Left kidney (tissue), 8 donors: ENCODE results near the gene GPR78. TPM values are rescaled to one million over a fixed set of nuclear protein-coding genes. Genes with fewer than 3 reads are reported as not detected.

Source experiments
- DNase-seq: peaks from one replicate; pipeline ENCODE4 v3.0.0-alpha.2; 2013
- long read RNA-seq, 8 donors: transcript quantifications; one replicate each; lab custom pipeline, GENCODE V29; 2026
- polyA plus RNA-seq: library from polyadenylated mRNA; unstranded; fragments of 120-200 nt; gene quantifications from one replicate; pipeline ENCODE4 v1.2.1, GENCODE V29; 2013; ENCODE audit not compliant: insufficient read length

GPR78 gene, protein sequence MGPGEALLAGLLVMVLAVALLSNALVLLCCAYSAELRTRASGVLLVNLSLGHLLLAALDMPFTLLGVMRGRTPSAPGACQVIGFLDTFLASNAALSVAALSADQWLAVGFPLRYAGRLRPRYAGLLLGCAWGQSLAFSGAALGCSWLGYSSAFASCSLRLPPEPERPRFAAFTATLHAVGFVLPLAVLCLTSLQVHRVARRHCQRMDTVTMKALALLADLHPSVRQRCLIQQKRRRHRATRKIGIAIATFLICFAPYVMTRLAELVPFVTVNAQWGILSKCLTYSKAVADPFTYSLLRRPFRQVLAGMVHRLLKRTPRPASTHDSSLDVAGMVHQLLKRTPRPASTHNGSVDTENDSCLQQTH
- polyA plus RNA-seq, result 1.1 TPM
- long read RNA-seq, donor 1, partial matches to known transcripts, result 6 of 6 reads
- long read RNA-seq, donor 1, other reads (novel, unspliced or antisense), result 0 of 6 reads
- long read RNA-seq, donor 2, result 0 reads
- long read RNA-seq, donor 3, result 0 reads
- long read RNA-seq, donor 4, result 0 reads
- long read RNA-seq, donor 5, result 0 reads
- long read RNA-seq, donor 6, result 0 reads
- long read RNA-seq, donor 7, result 0 reads
- long read RNA-seq, donor 8, result 0 reads

GRCh38 chr4:8580321-8581093, at the start of gene GPR78:
Gene GPR78, plus strand, starts transcription at chr4:8580392. Its CDS starts 591 bp downstream, at chr4:8580983.
- peak; percentile 82 for DNase-seq

GRCh38 chr4:8532245-8532781, 47.9 kb upstream of the GPR78 start:
- no peak for DNase-seq

GRCh38 chr4:8533274-8533865, 46.8 kb upstream of the GPR78 start:
- no peak for DNase-seq

- peak; percentile 84 for DNase-seq
These were observed 46.1 kb upstream of the GPR78 start for GRCh38 chr4:8534129-8534528.

DNA sequence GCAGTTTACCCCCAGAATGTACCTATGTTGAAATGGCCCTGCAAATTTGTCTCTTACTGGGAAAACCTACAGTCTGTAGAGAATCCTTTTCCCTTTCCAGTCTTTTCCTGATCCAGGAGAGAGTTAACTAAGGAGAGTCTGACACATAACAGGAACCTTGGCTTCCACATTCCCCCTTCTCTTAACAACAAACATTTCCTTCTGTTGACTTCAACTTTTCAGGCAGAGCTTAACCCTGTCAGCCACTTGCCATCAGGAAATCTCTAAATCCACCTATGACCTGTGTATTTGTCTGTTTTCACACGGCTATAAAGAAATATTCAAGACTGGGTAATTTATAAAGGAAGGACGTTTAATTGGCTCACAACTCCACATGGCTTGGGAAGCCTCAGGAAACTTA, 45.6 kb upstream of the GPR78 start:
- no peak for DNase-seq

- no peak for DNase-seq
These were observed 43.7 kb upstream of the GPR78 start for GRCh38 chr4:8536467-8536866.

DNA sequence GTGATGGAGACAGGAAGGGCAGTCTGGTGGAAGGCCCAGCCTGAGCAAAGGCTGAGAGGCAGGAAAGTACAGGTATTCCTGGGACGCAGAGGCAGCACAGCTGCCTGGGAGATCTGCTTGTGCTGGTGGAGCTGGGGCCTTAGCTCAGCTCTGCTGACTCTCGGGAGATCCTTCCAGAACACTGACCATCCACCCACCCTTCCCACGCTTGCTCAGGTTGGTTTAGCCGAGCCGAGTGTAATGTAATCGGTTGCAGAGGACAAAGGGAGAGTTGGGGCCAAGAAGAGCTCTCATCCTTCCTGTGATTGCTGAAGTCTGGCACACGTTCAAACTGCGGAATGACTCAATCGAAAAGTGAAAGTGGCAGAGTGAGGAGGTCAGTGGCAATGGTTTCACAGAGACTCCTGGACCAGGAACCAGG, 43.1 kb upstream of the GPR78 start:
- DNase-seq, result no peak

- DNase-seq, result no peak
These were observed 42.0 kb upstream of the GPR78 start for GRCh38 chr4:8538076-8538702.

- DNase-seq, result no peak
These were observed 41.3 kb upstream of the GPR78 start for GRCh38 chr4:8538703-8539567.

DNA sequence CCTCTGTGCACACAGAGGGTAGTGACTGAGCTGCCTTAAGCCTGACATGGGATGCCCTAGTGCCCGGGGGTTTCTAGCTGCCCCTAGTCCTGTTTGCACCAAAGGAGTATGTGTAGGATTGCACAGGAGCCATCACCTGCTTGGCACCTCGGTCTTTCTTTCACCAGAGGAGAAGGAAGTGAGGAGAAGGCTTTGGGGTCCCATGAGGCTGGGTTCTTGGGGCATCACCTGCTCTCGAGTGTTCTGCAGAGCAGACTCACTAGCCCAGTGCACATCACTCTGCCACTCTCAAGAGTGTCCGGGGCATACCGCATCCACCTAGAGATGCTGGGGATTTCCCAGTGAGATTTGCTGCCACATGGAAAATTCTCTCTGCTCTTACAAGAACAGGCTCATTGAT, 40.5 kb upstream of the GPR78 start:
- no peak for DNase-seq

- no peak for DNase-seq
These were observed 40.1 kb upstream of the GPR78 start for GRCh38 chr4:8540072-8540471.

GRCh38 chr4:8540586-8540985, 39.6 kb upstream of the GPR78 start:
- no peak for DNase-seq

GRCh38 chr4:8540991-8541390, 39.2 kb upstream of the GPR78 start:
- no peak for DNase-seq

- DNase-seq, result no peak
These were observed 38.0 kb upstream of the GPR78 start for GRCh38 chr4:8541981-8542715.

- DNase-seq, result no peak
These were observed 37.2 kb upstream of the GPR78 start for GRCh38 chr4:8542776-8543525.

GRCh38 chr4:8543623-8544022, 36.6 kb upstream of the GPR78 start:
- DNase-seq, result no peak

DNA sequence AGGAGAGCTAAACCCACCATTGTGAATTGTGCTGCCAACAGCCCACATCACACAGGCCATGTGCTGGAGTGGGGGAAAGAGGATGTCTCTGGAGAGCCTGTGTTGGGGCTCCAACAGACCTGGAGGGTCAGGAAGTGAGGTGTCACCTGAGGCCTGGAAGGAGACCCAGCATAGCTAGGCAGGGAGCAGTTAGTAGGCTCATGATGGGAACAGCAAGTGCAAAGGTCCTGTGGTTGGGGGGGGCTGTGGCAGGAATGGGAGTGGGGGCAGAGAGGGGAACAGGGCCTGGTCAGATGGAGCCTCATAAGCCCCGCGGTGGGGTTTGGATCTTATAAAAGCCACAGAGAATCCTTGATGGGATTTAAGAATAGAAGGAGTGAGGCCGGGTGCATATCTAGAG, 35.9 kb upstream of the GPR78 start:
- DNase-seq, result no peak

- no peak for DNase-seq
These were observed 35.3 kb upstream of the GPR78 start for GRCh38 chr4:8544741-8545438.

GRCh38 chr4:8545439-8545765, 34.8 kb upstream of the GPR78 start:
- DNase-seq, result no peak
